ENCODE results near the gene PLEKHD1.
"Not testable (repeated sequence)": the region's sequence is repeated elsewhere in the genome, so short reads cannot be mapped to it uniquely, and the experiment has no call there.

The PLEKHD1 gene

GRCh38 chr14:69481815-69482568, 2.5 kb upstream of the PLEKHD1 start:
- no peak for DNase-seq (ENCODE audit: low read depth)

GRCh38 chr14:69483765-69484443, 624 bp upstream of the PLEKHD1 start:
- no peak for DNase-seq (ENCODE audit: low read depth)

- DNase-seq (ENCODE audit: low read depth) = no peak
These were observed 760 bp downstream of the PLEKHD1 start for GRCh38 chr14:69485315-69485660.

GRCh38 chr14:69485701-69486100, 1.2 kb downstream of the PLEKHD1 start:
- no peak for DNase-seq (ENCODE audit: low read depth)

- DNase-seq (ENCODE audit: low read depth) = no peak
These were observed 2.7 kb downstream of the PLEKHD1 start for GRCh38 chr14:69487226-69487625.

GRCh38 chr14:69487771-69488170, 3.2 kb downstream of the PLEKHD1 start:
- no peak for DNase-seq (ENCODE audit: low read depth)

- DNase-seq (ENCODE audit: low read depth) = no peak
These were observed 5.0 kb downstream of the PLEKHD1 start for GRCh38 chr14:69489495-69489894.

GRCh38 chr14:69490219-69490918, 5.8 kb downstream of the PLEKHD1 start:
- DNase-seq (ENCODE audit: low read depth) = no peak

- no peak for DNase-seq (ENCODE audit: low read depth)
These were observed 6.7 kb downstream of the PLEKHD1 start for GRCh38 chr14:69491193-69491592.

- DNase-seq (ENCODE audit: low read depth) = no peak
These were observed 8.5 kb downstream of the PLEKHD1 start for GRCh38 chr14:69493038-69493437.

GRCh38 chr14:69493791-69494190, 9.3 kb downstream of the PLEKHD1 start:
- no peak for DNase-seq (ENCODE audit: low read depth)

- no peak for DNase-seq (ENCODE audit: low read depth)
These were observed 10.9 kb downstream of the PLEKHD1 start for GRCh38 chr14:69495341-69495921.

- not testable (repeated sequence) for DNase-seq (ENCODE audit: low read depth)
These were observed 13.3 kb downstream of the PLEKHD1 start for GRCh38 chr14:69497866-69498265.

GRCh38 chr14:69498286-69498685, 13.8 kb downstream of the PLEKHD1 start:
- not testable (repeated sequence) for DNase-seq (ENCODE audit: low read depth)

- DNase-seq (ENCODE audit: low read depth) = no peak
These were observed 14.9 kb downstream of the PLEKHD1 start for GRCh38 chr14:69499436-69499835.

GRCh38 chr14:69500096-69500495, 15.6 kb downstream of the PLEKHD1 start:
- no peak for DNase-seq (ENCODE audit: low read depth)

- no peak for DNase-seq (ENCODE audit: low read depth)
These were observed 16.2 kb downstream of the PLEKHD1 start for GRCh38 chr14:69500736-69501135.

GRCh38 chr14:69501423-69501838, 16.9 kb downstream of the PLEKHD1 start:
- DNase-seq (ENCODE audit: low read depth) = peak; percentile 76

- no peak for DNase-seq (ENCODE audit: low read depth)
These were observed 20.2 kb downstream of the PLEKHD1 start for GRCh38 chr14:69504775-69505174.

- DNase-seq (ENCODE audit: low read depth) = no peak
These were observed 21.1 kb downstream of the PLEKHD1 start for GRCh38 chr14:69505338-69506240.

GRCh38 chr14:69506241-69506595, 21.7 kb downstream of the PLEKHD1 start:
- no peak for DNase-seq (ENCODE audit: low read depth)

Measured in fibroblast of gingiva (primary cell).